GM19328 (cell line): ENCODE results near the gene MIGA1.
"Not testable (repeated sequence)": the region's sequence is repeated elsewhere in the genome, so short reads cannot be mapped to it uniquely, and the experiment has no call there.

Experiments used
- ATAC-seq: cut with Tn5 transposase; IDR thresholded peaks from one replicate; pipeline ENCODE4 v1.9.1; 2021; ENCODE audit warnings: mild to moderate bottlenecking, moderate library complexity; ENCODE audit not compliant: unreplicated experiment

MIGA1 gene

GRCh38 chr1:77797991-77798390, 18.5 kb downstream of the MIGA1 start:
- no peak for ATAC-seq

- ATAC-seq: no peak
Measured at GRCh38 chr1:77802026-77802425, 22.6 kb downstream of the MIGA1 start.

GRCh38 chr1:77803371-77803770, 23.9 kb downstream of the MIGA1 start:
- no peak for ATAC-seq

GRCh38 chr1:77809787-77810462, 30.5 kb downstream of the MIGA1 start:
- ATAC-seq: not testable (repeated sequence)

GRCh38 chr1:77811589-77811988, 32.1 kb downstream of the MIGA1 start:
- not testable (repeated sequence) for ATAC-seq

GRCh38 chr1:77817368-77818209, 38.1 kb downstream of the MIGA1 start:
- ATAC-seq: no peak

GRCh38 chr1:77820121-77820520, 40.7 kb downstream of the MIGA1 start:
- ATAC-seq: no peak

- ATAC-seq: no peak
Measured at GRCh38 chr1:77824079-77824478, 44.6 kb downstream of the MIGA1 start.

- ATAC-seq: no peak
Measured at GRCh38 chr1:77824694-77825093, 45.2 kb downstream of the MIGA1 start.

GRCh38 chr1:77825131-77825709, 45.8 kb downstream of the MIGA1 start:
- ATAC-seq: no peak

GRCh38 chr1:77826851-77827250, 47.4 kb downstream of the MIGA1 start:
- ATAC-seq: not testable (repeated sequence)

GRCh38 chr1:77828098-77828497, 48.6 kb downstream of the MIGA1 start:
- no peak for ATAC-seq

- ATAC-seq: no peak
Measured at GRCh38 chr1:77829851-77830250, 50.4 kb downstream of the MIGA1 start.

GRCh38 chr1:77830946-77831345, 51.5 kb downstream of the MIGA1 start:
- no peak for ATAC-seq

- no peak for ATAC-seq
Measured at GRCh38 chr1:77831566-77831965, 52.1 kb downstream of the MIGA1 start.

- no peak for ATAC-seq
Measured at GRCh38 chr1:77831976-77832711, 52.7 kb downstream of the MIGA1 start.

- ATAC-seq: no peak
Measured at GRCh38 chr1:77832901-77833300, 53.5 kb downstream of the MIGA1 start.

GRCh38 chr1:77833521-77834100, 54.2 kb downstream of the MIGA1 start:
- no peak for ATAC-seq

GRCh38 chr1:77834771-77835334, 55.4 kb downstream of the MIGA1 start:
- ATAC-seq: no peak

- ATAC-seq: no peak
Measured at GRCh38 chr1:77841574-77841973, 62.1 kb downstream of the MIGA1 start.

GRCh38 chr1:77845951-77846350, 66.5 kb downstream of the MIGA1 start:
- ATAC-seq: no peak
